NOMO-1 treated with DMSO at 0.1 percent for 48 hours (cell line): ENCODE results near the gene VPS4A.

Source experiments
- DNase-seq: peaks from one replicate; lab custom pipeline; 2025; ENCODE audit not compliant: unreplicated experiment; lab: John Stamatoyannopoulos, UW

The VPS4A gene

GRCh38 chr16:69306031-69306430, 5.1 kb upstream of the VPS4A start:
- DNase-seq, result no peak

DNA sequence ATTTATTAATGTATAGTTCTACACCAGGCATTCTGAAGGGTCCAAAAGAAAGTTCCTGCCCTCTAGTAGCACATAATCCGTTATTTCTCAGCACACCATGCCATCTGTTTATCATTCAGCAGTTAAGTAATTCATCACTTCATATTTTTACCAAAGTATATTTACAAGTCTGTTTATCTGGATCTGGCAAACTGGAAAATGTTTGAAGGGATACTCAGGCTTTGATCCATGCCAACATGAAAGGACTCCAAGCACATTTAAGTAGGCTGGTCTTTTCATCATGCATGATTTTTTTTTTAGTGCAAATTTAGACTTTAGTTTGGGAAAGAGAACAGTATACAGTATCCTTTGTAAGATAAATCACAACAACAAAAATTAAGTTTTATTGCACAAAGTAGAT, 4.1 kb upstream of the VPS4A start:
- DNase-seq, result no peak

- DNase-seq, result no peak
These were observed 3.3 kb upstream of the VPS4A start for GRCh38 chr16:69307856-69308255.

DNA sequence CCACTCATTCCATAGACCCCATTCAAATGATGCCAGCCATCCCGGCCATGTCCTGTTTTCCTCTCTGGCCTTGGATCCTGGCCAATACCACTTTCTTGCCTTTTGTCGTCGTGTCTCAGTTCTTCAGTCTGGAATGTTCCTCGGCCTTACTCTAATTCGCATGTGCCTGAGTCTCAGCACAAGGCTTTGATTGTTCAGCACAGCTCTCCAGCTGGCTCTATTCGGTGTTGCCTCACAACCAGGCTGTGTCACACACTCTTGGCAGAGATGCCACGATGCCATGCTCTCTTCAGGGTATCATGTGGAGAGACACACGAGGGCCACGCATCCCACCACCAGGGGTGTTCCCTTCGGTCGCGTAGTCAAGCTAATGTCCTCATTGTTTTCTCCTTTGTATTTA, 1.8 kb upstream of the VPS4A start:
- DNase-seq, result no peak

DNA sequence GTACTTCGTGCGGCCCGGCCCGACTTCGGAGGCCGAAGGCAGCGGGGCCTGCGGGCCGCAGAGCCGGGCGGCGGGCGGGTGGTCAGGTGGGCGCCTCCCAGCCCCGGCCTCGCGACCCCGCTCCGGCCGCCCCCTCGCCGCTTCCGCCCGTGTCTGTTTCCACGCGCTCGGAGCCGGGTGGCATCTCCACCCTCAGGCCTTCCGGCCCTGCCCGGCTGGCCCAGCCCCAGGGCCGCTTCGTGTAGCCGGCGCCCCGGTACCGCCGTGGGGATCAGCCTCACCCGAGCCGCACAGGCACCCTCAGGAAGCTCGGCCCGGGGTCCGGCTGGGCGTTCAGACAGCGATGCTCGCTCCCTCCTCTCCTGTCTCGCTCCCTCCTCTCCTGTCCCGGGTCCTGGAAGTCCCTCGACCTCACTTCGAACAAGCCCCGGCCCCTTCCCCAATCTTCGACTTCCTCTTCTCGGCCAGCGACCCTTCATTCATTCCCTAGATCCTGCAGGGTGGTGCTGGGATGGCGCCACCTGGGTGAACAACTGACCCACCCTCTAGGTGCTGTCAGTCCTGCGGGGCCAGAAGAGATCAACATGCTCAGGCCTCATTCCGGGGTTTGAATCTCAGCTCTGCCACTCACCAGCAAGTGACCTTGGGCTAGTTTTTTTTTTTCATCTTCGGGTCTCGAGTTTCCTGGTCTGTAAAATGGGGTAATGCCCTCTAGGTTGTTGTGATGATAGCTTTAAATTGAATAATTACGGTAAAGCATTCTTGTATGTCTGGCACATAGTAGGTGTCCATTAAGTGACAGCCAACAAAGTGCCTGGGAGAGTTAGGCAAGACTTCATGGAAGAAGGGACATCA, 610 bp downstream of the VPS4A start:
- peak; percentile 23 for DNase-seq

DNA sequence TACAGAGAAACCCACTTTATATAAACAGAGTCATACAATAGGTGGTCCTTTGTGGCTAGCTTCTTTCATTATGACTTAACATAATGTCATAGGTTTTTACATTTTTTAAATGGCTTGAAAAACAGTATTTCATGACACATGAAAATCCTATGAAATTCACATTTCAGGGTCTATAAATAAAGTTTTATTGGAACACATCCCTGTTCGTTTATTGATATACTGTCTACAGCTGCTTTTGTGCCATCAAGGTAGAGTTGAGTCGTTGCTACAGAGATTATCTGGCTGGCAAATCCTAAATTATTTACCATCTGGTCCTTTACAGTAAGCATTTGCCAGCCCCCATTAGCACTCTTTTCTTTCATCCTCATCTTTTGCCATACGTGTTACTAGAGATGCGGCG, 2.3 kb downstream of the VPS4A start:
- DNase-seq, result no peak

DNA sequence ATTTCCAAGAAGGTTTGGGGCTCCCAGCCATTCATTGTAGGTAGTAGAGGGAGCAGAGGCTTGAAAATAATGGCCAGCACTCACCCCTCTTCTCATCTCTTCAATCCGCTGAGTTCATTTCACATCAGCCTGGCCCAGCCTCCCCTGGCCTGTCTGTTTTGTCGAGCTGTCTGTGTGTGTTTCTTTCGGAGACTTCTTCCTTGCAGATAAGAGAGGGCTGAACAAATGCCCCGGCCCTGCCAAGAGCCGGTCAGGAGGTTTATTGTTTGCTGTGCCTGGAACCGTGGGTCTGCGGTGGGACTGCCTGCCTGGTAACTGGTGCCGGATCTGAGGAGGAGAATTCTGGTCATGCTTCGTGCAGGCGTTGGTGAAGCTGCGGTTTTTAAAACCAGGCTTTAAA, 3.4 kb downstream of the VPS4A start:
- no peak for DNase-seq

GRCh38 chr16:69315486-69316311, 4.5 kb downstream of the VPS4A start:
- no peak for DNase-seq

GRCh38 chr16:69316595-69317034, 5.5 kb downstream of the VPS4A start:
- no peak for DNase-seq

DNA sequence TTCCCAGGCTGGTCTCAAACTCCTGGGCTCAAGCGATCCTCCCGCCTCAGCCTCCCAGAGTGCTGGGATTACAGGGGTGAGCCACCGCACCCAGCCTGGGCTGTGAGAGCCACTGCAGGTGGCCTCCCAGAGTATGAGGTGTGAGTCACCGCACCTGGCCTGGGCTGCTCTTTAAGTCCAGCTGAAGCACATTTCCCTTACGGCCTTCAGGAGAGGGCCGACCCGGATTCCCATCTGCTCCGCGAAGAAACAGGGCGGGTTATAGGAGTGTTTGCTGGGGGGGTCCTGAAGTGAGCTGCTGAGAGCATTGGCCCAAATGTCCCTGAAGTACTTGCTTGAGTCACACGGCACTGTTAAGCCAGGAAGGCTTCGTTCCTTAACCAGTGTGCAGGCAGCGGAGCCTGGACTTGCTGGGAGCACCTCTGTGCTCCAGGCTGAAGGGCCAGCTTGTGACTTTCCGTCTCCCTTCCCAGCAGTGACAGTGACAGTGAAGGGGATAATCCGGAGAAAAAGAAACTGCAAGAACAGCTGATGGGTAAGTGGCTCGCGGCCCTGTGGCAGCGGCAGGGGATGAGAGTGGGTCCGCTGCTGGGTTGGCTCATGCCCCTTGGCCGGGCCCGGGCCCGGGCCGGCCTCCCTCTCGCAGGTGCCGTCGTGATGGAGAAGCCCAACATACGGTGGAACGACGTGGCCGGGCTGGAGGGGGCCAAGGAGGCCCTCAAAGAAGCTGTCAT, 7.2 kb downstream of the VPS4A start:
- DNase-seq, result no peak

DNA sequence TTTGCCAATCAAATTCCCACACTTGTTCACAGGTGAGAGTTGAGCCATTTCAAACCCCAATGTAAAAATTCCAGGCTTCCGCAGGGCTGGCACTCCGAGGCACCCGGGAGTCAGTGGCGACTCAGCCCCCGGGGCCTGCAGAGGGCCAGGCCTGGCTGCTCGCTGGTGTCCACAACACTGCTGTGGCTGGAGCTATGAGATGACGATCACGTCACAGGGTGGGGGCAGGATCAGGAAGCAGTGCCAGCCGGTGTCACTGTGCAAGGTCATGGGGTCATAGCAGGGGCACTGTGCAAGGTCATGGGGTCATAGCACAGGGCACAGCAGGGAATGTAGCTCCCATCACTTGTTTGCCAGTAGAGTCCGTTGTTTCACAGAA, 7.8 kb downstream of the VPS4A start:
- no peak for DNase-seq

DNA sequence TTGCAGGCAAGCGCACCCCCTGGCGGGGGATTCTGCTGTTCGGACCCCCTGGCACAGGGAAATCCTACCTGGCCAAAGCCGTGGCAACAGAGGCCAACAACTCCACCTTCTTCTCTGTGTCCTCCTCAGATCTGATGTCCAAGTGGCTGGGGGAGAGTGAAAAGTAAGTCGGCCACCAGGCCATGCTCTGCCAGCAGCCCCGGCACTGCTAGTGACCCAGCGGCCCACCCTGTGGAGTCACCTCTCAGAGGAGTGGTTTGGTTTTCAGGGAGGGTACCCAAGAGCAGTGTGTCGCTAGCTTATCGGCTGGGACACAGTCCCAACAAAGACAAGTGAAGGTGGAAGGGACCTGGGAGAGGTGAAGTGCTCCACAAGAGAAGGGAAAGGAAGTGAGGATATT, 8.2 kb downstream of the VPS4A start:
- no peak for DNase-seq

GRCh38 chr16:69319826-69320739, 8.9 kb downstream of the VPS4A start:
- DNase-seq, result no peak

DNA sequence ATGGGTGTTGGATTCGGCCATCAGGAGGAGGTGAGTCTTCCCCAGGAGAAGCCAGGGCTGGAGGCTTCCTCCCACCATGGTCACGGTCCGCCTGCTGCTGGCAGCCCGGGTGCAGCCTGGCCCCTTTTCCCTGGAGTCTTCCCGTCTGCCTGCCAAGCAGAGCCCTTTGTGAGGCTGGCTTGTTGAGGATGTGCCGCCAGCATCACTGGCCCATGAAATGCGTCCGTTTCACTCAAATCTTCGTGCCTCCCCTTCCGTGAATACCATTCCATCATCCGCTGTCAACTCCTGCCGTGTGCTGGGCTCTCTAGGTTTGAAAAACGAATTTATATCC, 9.6 kb downstream of the VPS4A start:
- no peak for DNase-seq

DNA sequence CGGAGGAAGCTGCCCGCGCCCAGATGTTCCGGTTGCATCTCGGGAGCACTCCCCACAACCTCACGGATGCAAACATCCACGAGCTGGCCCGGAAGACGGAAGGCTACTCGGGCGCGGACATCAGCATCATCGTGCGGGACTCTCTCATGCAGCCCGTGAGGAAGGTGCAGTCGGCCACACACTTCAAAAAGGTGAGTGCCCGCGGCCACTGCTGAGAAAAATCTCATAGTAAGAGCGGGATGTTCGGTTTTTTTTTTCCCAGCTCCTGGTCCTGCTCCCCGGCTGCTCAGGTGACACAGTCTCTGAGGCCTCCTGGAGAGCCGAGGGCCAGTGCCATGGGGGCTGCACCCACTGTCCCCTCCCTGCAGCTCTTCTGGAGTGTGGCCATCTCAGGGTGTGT, 9.9 kb downstream of the VPS4A start:
- no peak for DNase-seq

- no peak for DNase-seq
These were observed 11.2 kb downstream of the VPS4A start for GRCh38 chr16:69322343-69322742.

GRCh38 chr16:69323415-69323814, 12.3 kb downstream of the VPS4A start:
- no peak for DNase-seq

GRCh38 chr16:69324013-69324531, 12.9 kb downstream of the VPS4A start:
- DNase-seq, result no peak

GRCh38 chr16:69324585-69325253, 13.6 kb downstream of the VPS4A start:
- DNase-seq, result no peak

DNA sequence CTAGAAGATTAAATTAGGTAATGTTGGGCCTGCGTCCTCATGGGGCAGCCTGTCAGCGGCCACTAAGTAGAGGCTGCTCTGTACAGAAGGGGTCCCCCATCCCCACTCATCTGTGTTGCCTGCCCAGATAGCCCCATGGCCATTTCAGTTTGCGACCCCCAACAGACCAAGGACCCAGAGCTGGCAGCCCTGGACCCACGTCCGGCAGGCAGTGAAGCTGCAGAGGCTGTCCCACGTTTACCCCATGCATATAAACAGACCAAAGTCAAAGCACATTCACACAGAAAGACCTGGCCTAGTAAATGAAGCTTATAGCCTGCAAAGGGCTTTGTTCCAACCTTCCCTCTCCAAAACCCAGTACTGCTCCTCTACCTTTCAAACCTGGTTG, 14.6 kb downstream of the VPS4A start:
- DNase-seq, result no peak
